ENCODE data around the gene DIRAS1. TPM values are rescaled to one million over a fixed set of nuclear protein-coding genes. Genes with fewer than 3 reads are reported as not detected.

The DIRAS1 gene
- total RNA-seq, 1 experiment from 2014 or later, result 0.17 TPM

- in situ Hi-C loops (cut with HindIII; ENCODE audit: low pct_unique_long_range_greater_than_20kb, low sequenced_read_pairs), result no loop called here
- no peak for DNase-seq (ENCODE audit: low read depth)
Observed at GRCh38 chr19:2732157-2732725, 11.1 kb upstream of the DIRAS1 start.

DNA sequence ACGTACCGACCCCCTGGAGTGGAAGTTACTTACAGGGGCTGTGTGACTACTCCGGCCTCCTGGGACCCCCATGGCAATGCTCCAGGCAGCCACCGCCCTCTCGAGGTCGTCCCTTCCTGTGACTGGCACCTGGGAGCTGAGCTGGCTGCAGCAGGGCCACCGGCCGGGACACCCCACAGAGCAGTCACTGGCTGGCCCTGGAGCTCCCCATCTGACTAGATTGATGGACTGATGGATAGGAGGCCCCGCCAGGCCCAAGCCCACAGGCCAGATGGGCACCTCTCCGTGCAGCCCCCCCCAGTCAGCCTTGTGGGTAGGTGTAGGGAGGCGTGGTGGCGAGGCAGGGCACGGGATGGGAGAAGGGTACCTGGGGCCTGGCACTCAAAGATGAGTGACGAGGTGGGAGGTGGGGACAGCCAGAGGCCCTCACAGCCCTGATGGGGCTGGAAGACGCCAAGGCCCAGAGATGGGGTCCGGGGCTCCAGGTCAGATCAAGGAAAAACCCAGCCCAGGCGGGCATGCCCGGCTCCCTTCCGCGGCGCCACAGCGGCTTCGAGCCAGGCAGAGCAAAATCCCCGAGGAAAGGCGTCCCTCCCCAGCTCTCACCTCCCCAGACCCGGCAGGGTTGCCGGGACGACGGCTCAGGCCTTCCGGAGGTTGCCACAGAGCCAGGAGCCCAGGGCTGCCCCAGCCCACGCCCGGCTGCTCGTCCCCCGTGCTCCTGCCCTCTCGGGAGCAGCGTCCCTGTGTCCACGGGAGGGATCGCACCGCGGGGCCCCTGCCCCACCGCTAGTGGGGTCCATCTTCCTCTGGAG, 10.2 kb upstream of the DIRAS1 start:
- no peak for DNase-seq (ENCODE audit: low read depth)
- in situ Hi-C loops (cut with HindIII; ENCODE audit: low pct_unique_long_range_greater_than_20kb, low sequenced_read_pairs), result no loop called here

- no peak for DNase-seq (ENCODE audit: low read depth)
- in situ Hi-C loops (cut with HindIII; ENCODE audit: low pct_unique_long_range_greater_than_20kb, low sequenced_read_pairs), result no loop called here
Observed at GRCh38 chr19:2729943-2730818, 9.0 kb upstream of the DIRAS1 start.

- in situ Hi-C loops (cut with HindIII; ENCODE audit: low pct_unique_long_range_greater_than_20kb, low sequenced_read_pairs), result no loop called here
- no peak for DNase-seq (ENCODE audit: low read depth)
Observed at GRCh38 chr19:2728783-2729387, 7.7 kb upstream of the DIRAS1 start.

- in situ Hi-C loops (cut with HindIII; ENCODE audit: low pct_unique_long_range_greater_than_20kb, low sequenced_read_pairs), result no loop called here
- DNase-seq (ENCODE audit: low read depth), result no peak
Observed at GRCh38 chr19:2727640-2727944, 6.4 kb upstream of the DIRAS1 start.

DNA sequence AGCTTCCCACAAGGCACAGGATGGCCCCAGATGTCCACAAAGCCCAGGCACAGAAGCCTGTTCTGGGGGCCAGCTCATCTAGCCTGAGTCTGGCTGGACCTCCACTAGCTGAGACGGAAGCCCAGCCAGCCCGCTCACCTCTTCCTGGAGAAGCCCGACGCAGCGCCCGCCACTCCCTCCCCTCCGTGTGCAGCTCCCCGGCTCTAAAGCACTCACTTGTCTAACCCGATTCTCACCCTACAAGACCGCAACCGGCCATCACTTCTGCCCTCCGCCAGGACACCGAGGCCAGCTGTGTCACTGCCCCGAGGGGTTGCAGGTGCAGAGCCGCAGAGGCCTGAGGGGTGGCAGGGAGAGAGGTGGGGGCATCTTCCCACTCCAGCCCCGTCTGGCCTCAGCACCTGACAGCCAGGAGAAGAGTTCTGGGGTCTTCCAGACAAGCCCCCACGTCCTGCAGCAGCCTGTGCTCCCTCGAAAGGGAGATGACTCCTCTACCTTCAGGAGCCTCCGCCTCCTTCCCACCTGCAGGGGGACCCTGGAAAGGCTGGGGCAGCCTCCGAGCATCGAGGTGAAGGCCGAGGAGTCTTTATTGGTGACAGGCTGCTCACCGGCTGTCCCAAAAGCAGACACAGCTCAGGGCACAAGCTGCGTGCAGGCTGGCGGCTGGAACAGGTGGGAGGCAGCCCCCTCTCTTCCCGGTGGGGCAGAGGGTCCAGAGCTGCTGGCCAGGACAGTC, 5.9 kb upstream of the DIRAS1 start:
- no peak for DNase-seq (ENCODE audit: low read depth)
- in situ Hi-C loops (cut with HindIII; ENCODE audit: low pct_unique_long_range_greater_than_20kb, low sequenced_read_pairs), result no loop called here

GRCh38 chr19:2726160-2726855, 5.1 kb upstream of the DIRAS1 start:
- in situ Hi-C loops (cut with HindIII; ENCODE audit: low pct_unique_long_range_greater_than_20kb, low sequenced_read_pairs), result no loop called here
- DNase-seq (ENCODE audit: low read depth), result no peak

GRCh38 chr19:2724148-2724557, 3.0 kb upstream of the DIRAS1 start:
- in situ Hi-C loops (cut with HindIII; ENCODE audit: low pct_unique_long_range_greater_than_20kb, low sequenced_read_pairs), result no loop called here
- no peak for DNase-seq (ENCODE audit: low read depth)

DNA sequence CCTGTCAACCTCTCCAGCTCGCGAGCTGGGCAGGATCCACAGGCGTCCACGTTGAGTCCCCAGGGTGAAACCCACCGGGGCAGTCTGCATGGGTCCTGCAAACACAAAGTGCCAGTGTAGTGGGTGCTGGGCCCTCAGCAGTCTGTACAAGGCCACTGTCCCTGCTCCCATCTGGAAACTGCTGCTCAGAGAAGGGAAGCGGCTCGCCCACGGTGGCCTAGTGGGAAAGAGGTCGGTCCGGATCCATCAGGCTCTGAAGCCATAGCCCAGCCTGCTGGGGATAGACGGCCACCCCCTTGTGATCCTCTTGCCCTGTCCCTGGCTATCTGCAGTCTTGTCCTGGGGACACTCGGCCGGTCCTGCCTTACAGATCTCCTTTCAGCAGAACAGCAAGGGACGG, 2.6 kb upstream of the DIRAS1 start:
- no peak for DNase-seq (ENCODE audit: low read depth)
- in situ Hi-C loops (cut with HindIII; ENCODE audit: low pct_unique_long_range_greater_than_20kb, low sequenced_read_pairs), result no loop called here

GRCh38 chr19:2723345-2723715, 2.2 kb upstream of the DIRAS1 start:
- in situ Hi-C loops (cut with HindIII; ENCODE audit: low pct_unique_long_range_greater_than_20kb, low sequenced_read_pairs), result no loop called here
- no peak for DNase-seq (ENCODE audit: low read depth)

DNA sequence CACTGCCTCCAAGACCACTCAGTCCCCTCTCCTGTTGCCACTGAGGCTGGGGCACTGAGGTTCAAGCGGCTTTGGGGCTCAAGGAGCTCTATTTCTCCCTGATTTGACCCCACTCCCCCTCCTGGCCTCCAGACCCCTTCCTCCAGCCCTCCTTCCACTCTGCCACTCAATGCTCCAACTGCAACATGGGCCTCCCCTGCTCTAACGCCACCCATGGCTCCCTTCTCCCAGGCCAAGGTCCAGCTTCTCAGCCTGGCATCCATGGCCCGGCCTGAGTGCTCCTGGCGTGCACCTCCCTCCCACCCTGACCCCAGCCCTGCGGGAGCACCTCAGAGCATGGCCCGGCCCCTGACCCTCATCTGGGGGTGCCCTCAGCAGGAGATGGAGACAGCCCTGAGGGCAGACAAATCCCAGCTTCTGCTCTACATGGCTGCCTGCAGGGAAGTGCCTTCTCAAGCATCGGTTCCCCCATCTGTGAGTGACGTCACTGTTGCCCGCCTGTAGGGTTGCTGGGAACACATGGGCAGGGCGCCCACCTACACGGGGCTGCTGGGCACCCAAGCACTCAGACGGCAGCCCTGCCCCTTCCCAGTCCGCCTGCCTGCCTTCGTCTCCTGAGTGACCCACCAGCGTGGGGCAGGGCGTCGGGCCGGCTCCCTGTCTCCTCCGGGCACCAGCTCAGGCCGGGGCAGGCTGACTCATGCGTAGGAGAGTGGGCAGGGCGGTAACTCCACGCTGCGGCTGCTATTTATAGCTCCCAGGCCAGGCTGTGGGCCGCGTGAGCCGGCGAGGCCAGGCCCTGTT, 1.6 kb upstream of the DIRAS1 start:
- in situ Hi-C loops (cut with HindIII; ENCODE audit: low pct_unique_long_range_greater_than_20kb, low sequenced_read_pairs), result no loop called here
- peak; percentile 27 for DNase-seq (ENCODE audit: low read depth)

DNA sequence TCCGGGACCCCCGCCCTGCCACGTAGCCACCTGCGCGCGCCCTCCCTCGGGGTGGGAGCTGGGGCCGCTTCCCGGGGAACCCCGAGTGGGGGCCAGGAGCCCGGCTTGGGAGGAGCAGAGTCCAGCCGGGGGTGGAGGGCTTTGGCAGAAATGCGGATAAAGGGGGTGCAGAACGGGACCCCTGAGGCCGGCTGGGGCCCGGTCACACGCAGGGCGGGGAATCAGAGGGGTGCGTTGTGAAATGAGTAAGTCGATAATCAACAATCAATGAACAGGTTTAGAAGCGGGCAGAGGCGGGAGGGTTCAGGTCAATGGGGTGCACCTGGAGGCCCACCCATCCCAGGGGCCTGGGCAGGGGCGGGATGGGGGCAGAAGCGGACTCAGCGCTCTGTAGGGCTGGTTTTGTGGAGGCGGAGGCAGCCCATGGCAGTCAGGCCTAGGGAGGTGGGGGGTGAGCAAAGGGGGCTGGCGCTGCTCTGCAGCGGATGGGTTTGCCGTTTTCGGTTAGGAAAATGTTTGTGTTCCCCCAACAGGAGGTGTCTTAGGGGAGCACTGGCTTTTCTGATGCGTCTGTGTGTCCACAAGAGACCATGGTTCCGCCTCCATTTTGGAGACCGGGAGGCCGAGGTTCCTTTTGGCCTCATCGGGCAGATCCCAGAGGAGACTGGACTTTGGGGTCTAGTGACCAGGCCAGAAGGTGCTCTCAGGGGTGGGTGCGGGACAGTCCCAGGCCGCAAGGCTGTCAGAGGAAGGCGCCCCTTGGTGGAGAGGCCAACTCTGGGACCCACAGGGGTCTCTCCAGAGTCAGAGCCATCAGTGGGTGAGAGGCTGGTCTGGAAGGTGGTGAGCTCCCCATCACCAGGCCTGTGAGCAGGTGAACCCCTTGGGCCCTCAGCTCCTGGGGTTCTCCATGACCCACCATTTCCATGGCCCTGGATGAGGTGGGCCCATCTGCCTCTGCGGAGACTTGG, 683 bp upstream of the DIRAS1 start:
- no peak for DNase-seq (ENCODE audit: low read depth)
- in situ Hi-C loops (cut with HindIII; ENCODE audit: low pct_unique_long_range_greater_than_20kb, low sequenced_read_pairs), result no loop called here

GRCh38 chr19:2719920-2720776, 1.0 kb downstream of the DIRAS1 start:
- in situ Hi-C loops (cut with HindIII; ENCODE audit: low pct_unique_long_range_greater_than_20kb, low sequenced_read_pairs), result no loop called here
- DNase-seq (ENCODE audit: low read depth), result no peak

DNA sequence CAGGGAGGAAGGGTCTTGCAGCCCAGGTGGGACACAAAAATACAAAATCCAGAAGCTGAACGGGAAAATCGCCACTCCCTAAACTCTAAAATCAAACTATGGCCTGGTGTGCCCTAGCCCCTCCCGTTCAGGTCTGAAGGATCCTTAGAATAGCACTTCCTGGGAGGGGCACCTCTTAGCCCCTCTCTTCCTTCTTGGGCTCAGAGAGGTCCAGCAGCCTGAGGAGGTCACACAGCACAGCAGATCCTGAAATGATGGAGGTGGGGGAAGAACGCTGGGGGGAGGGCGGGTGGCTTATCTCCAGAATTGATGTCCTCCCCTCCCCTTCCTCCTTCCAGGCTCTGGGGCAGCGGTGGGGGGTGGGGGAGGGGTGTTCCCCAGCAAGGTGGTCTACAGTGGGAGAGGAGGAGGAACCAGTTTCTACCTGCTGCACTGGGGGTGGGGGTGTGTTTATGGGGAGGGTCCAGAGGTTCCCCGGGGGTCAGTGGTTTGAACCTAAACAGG, 1.9 kb downstream of the DIRAS1 start:
- in situ Hi-C loops (cut with HindIII; ENCODE audit: low pct_unique_long_range_greater_than_20kb, low sequenced_read_pairs), result no loop called here
- no peak for DNase-seq (ENCODE audit: low read depth)

Data from Caki2 (cell line).